Left ventricle myocardium superior (tissue), 1 donor: ENCODE measurements around the gene PCNX1. TPM values are rescaled to one million over a fixed set of nuclear protein-coding genes. Genes with fewer than 3 reads are reported as not detected.
A peak's percentile ranks its signal among the peaks of the same experiment; 100 is the strongest.
"Not testable (repeated sequence)": the region's sequence is repeated elsewhere in the genome, so short reads cannot be mapped to it uniquely, and the experiment has no call there.

Experiments used
- ATAC-seq: fragments of 200-7000 bp; cut with Tn5 transposase; one replicate; pipeline ENCODE4 v1.9.1; 2020; ENCODE audit warnings: mild to moderate bottlenecking, moderate library complexity
- DNase-seq: peaks from one replicate; pipeline ENCODE4 v3.0.0-alpha.2; 2020
- intact Hi-C: fragments of 100-400 bp; cut with micrococcal nuclease; formaldehyde crosslinking; loops from one replicate; pipeline ENCODE4 v1.11.0; 2022
- total RNA-seq: library from RNA; stranded (reverse); fragmentation: NEBNext Ultra II Directional; extraction: Animal tissue kit (Norgen Biotek cat#: 25700); gene quantifications from one replicate; pipeline ENCODE4 v1.2.1, GENCODE V29; 2021
- donor health status: DM: no; HTN: yes; CAD: no; lungs with severe emphysema.

Gene PCNX1
- total RNA-seq, 1 donor from 2014 or later: 37.4 TPM

- ATAC-seq (no peak), DNase-seq (no peak)
- intact Hi-C loops: loop anchor here (5.0 kb wide), 1 partner anchor 617 kb away; no protein-coding TSS in a partner anchor
These were observed 228.2 kb downstream of the PCNX1 start for GRCh38 chr14:71135496-71135895.

GRCh38 chr14:71135911-71136310, 228.7 kb downstream of the PCNX1 start:
- no peak for ATAC-seq
- no peak for DNase-seq
- intact Hi-C loops: loop anchor here (5.0 kb wide), 1 partner anchor 616 kb away; no protein-coding TSS in a partner anchor

- no peak for ATAC-seq
- DNase-seq: no peak
- intact Hi-C loops: loop anchor here (5.0 kb wide), 1 partner anchor 616 kb away; no protein-coding TSS in a partner anchor
These were observed 229.3 kb downstream of the PCNX1 start for GRCh38 chr14:71136386-71137060.

- ATAC-seq (no peak), DNase-seq (no peak)
- intact Hi-C loops: loop anchor here (5.0 kb wide), 1 partner anchor 615 kb away; no protein-coding TSS in a partner anchor
These were observed 230.5 kb downstream of the PCNX1 start for GRCh38 chr14:71137536-71138447.

- ATAC-seq (peak; percentile 84), DNase-seq (peak; percentile 58)
- intact Hi-C loops: loop anchor here (5.0 kb wide), 1 partner anchor 614 kb away; no protein-coding TSS in a partner anchor
These were observed 231.4 kb downstream of the PCNX1 start for GRCh38 chr14:71138448-71139293.

GRCh38 chr14:71139294-71139946, 232.2 kb downstream of the PCNX1 start:
- intact Hi-C loops: loop anchor here (5.0 kb wide), 1 partner anchor 613 kb away; no protein-coding TSS in a partner anchor
- DNase-seq: no peak
- ATAC-seq: no peak

- intact Hi-C loops: no loop called here
- ATAC-seq (no peak), DNase-seq (no peak)
These were observed 232.9 kb downstream of the PCNX1 start for GRCh38 chr14:71140157-71140556.

- ATAC-seq (no peak), DNase-seq (no peak)
- intact Hi-C loops: no loop called here
These were observed 234.6 kb downstream of the PCNX1 start for GRCh38 chr14:71141701-71142374.

- DNase-seq: no peak
- intact Hi-C loops: no loop called here
- ATAC-seq: no peak
These were observed 235.2 kb downstream of the PCNX1 start for GRCh38 chr14:71142375-71143038.

GRCh38 chr14:71143381-71144290, 236.4 kb downstream of the PCNX1 start:
- no peak for DNase-seq
- intact Hi-C loops: no loop called here
- no peak for ATAC-seq

- intact Hi-C loops, DNase-seq, ATAC-seq: not testable (repeated sequence)
These were observed 240.1 kb downstream of the PCNX1 start for GRCh38 chr14:71147335-71147734.

- intact Hi-C loops: no loop called here
- no peak for DNase-seq
These were observed 241.4 kb downstream of the PCNX1 start for GRCh38 chr14:71148627-71149026.

GRCh38 chr14:71150737-71151136, 243.5 kb downstream of the PCNX1 start:
- DNase-seq (no peak), ATAC-seq (no peak)
- intact Hi-C loops: no loop called here

More at GRCh38 chr14:71148627-71149026, 241.4 kb downstream of the PCNX1 start:
- no peak for ATAC-seq

GRCh38 chr14:71155743-71156142, 248.5 kb downstream of the PCNX1 start:
- ATAC-seq: no peak
- DNase-seq: no peak
- intact Hi-C loops: no loop called here

- DNase-seq: no peak
- ATAC-seq: no peak
- intact Hi-C loops: no loop called here
These were observed 256.0 kb downstream of the PCNX1 start for GRCh38 chr14:71163050-71163841.
